BLaER1 treated with 17β-estradiol and CSF1 and Interleukin-3, amounts not matched to agents 10 nM and 100 nM (cell line): ENCODE results near the gene LPIN1.

Experiments used
- H3K27ac ChIP-seq, 11 experiments: shearing (Covaris generic); formaldehyde crosslinking; 2 replicates each; pipeline ENCODE4 v1.8.1; 2022
- H3K27me3 ChIP-seq, 11 experiments: shearing (Covaris generic); formaldehyde crosslinking; 2 replicates each; pipeline ENCODE4 v1.8.1; 2022
- H3K36me3 ChIP-seq, 11 experiments: shearing (Covaris generic); formaldehyde crosslinking; 2 replicates each; pipeline ENCODE4 v1.8.1; 2022
- H3K4me1 ChIP-seq, 10 experiments: shearing (Covaris generic); formaldehyde crosslinking; 2 replicates each; pipeline ENCODE4 v1.8.1; 2022
- H3K4me2 ChIP-seq, 11 experiments: shearing (Covaris generic); formaldehyde crosslinking; 2 replicates each; pipeline ENCODE4 v1.8.1; 2022
- H3K4me3 ChIP-seq, 10 experiments: shearing (Covaris generic); formaldehyde crosslinking; 2 replicates each; pipeline ENCODE4 v1.8.1; 2022
- H3K9ac ChIP-seq, 11 experiments: shearing (Covaris generic); formaldehyde crosslinking; 2 replicates each; pipeline ENCODE4 v1.8.1; 2022
- H3K9me3 ChIP-seq, 11 experiments: shearing (Covaris generic); formaldehyde crosslinking; replicated peaks in 1 of 11; 2 replicates each; pipeline ENCODE4 v1.8.1; 2022
- H4K20me1 ChIP-seq, 11 experiments: shearing (Covaris generic); formaldehyde crosslinking; 2 replicates each; pipeline ENCODE4 v1.8.1; 2022
- Cebpa-rat ChIP-seq, 11 experiments: shearing (Covaris generic); IDR thresholded peaks; 2 replicates each; pipeline ENCODE4 v1.8.1; 2022

The LPIN1 gene

DNA sequence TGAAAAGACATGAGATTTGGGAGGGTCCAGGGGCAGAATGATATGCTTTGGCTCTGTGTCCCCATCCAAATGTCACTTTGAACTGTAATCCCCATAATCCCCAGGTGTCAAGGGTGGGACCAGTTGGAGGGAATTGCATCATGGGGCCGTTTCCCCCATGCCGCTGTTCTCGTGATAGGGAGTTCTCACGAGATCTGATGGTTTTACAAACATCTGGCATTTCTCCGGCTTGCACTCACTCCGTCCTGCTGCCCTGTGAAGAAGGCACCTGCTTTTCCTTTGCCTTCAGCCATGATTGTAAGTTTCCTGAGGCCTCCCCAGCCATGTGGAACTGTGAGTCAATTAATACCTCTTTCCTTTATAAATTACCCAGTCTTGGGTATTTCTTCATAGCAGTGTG is 51.4 kb downstream of the LPIN1 start:
- H3K9me3 ChIP-seq = no peaks in the 10 kb centered on the region
- H3K4me1 ChIP-seq = no peaks in the 10 kb centered on the region
- no peaks in the 10 kb centered on the region for H3K27me3 ChIP-seq
- peaks cover 81 to 100% (median 97%) of the 10 kb centered on the region in 11 experiments for H3K36me3 ChIP-seq
- no peak overlapping the region for H3K4me3 ChIP-seq
- peaks cover 0 to 2% (median 0%) of the 10 kb centered on the region in 11 experiments; a peak in 2 of 22 replicates for H4K20me1 ChIP-seq
- no peak overlapping the region for H3K9ac ChIP-seq
- no peak overlapping the region for H3K27ac ChIP-seq
- TF ChIP-seq Cebpa-rat (IDR thresholded peaks at IDR 0.05) = no peak
- no peak overlapping the region for H3K4me2 ChIP-seq

DNA sequence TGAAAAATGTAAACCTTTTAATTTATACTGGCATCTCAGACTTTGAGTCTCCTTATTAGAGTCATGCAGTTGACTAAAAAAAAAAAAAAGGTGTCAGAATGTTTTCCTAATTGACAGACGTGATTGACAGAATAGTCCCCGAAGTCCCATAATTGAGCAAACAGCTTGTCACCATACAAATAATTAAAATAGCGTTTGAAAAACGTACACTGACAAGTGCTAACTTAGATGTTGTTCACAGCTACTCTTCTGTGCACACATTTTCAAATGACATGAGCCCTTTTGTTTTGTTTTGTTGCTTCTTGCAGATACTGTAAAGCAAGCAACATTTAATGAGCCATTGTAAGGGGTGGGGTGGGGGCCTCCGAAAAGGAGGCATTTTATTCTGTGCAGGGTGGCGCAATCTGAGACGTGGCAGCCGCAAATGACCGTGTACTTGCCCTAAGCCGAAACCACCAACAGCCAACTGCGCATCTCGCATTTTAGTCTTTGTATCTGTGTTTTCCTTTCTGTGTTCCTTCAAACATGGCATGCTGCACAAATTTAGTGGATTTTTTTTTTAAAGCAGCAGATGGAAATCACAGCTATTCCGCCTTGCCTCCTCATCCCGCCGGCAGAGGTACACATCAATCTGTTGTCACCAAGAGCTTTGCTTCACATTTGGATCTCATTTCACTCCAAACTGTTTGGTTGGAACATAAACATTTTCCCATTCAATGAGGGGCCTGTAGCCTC is 52.4 kb downstream of the LPIN1 start:
- H3K36me3 ChIP-seq = peaks cover 81 to 100% (median 97%) of the 10 kb centered on the region in 11 experiments
- no peak overlapping the region for H3K9ac ChIP-seq
- no peak overlapping the region for H3K4me3 ChIP-seq
- H3K27ac ChIP-seq = no peak overlapping the region
- TF ChIP-seq Cebpa-rat (IDR thresholded peaks at IDR 0.05) = no peak
- peaks cover 0 to 11% (median 0%) of the 10 kb centered on the region in 11 experiments; a peak in 2 of 22 replicates for H4K20me1 ChIP-seq
- H3K27me3 ChIP-seq = no peaks in the 10 kb centered on the region
- no peaks in the 10 kb centered on the region for H3K9me3 ChIP-seq
- H3K4me1 ChIP-seq = no peaks in the 10 kb centered on the region
- H3K4me2 ChIP-seq = no peak overlapping the region

DNA sequence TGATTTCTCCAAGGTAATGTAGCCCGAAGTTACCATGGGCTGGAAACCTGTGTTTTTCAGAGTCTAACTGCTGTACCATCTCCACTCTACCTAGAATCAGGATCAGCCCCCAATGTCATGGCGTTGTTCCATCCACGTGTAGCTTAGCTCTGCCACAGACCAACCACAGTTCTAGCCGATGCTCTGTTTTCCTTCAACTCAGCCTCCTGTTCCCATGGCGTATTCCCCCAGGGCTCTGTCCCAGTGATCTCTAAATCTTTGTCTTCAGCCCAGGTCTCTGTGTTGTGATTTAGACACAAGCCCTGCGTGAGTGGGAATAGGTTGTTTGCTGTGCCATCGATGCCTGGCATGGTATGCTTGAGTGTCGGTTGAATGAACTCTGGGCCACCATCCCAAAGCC is 53.4 kb downstream of the LPIN1 start:
- H3K9me3 ChIP-seq = no peaks in the 10 kb centered on the region; a peak in 2 of 22 replicates
- no peak overlapping the region for H3K4me3 ChIP-seq
- H3K4me1 ChIP-seq = no peaks in the 10 kb centered on the region
- no peak overlapping the region for H3K9ac ChIP-seq
- no peak overlapping the region for H3K4me2 ChIP-seq
- H3K27me3 ChIP-seq = no peaks in the 10 kb centered on the region
- no peak for TF ChIP-seq Cebpa-rat (IDR thresholded peaks at IDR 0.05)
- H3K36me3 ChIP-seq = peaks cover 82 to 100% (median 98%) of the 10 kb centered on the region in 11 experiments
- peaks cover 0 to 11% (median 0%) of the 10 kb centered on the region in 11 experiments; a peak in 2 of 22 replicates for H4K20me1 ChIP-seq
- no peak overlapping the region for H3K27ac ChIP-seq

GRCh38 chr2:11802782-11803191 is 56.4 kb downstream of the LPIN1 start:
- Histone ChIP-seq H3K9me3 (no peaks in the 10 kb centered on the region; a peak in 2 of 22 replicates), H3K4me2 (no peak overlapping the region), H3K4me1 (peaks cover 3 to 17% (median 7%) of the 10 kb centered on the region in 10 experiments; a peak in 12 of 20 replicates), H4K20me1 (0 out of 22 replicates have a peak, but pooled peaks cover 0 to 11% (median 0%) of the 10 kb centered on the region in 11 experiments), H3K9ac (no peak overlapping the region), H3K4me3 (no peak overlapping the region), H3K27ac (no peak overlapping the region), H3K36me3 (peaks cover 82 to 100% (median 98%) of the 10 kb centered on the region in 11 experiments), H3K27me3 (no peaks in the 10 kb centered on the region)
- no peak for TF ChIP-seq Cebpa-rat (IDR thresholded peaks at IDR 0.05)

DNA sequence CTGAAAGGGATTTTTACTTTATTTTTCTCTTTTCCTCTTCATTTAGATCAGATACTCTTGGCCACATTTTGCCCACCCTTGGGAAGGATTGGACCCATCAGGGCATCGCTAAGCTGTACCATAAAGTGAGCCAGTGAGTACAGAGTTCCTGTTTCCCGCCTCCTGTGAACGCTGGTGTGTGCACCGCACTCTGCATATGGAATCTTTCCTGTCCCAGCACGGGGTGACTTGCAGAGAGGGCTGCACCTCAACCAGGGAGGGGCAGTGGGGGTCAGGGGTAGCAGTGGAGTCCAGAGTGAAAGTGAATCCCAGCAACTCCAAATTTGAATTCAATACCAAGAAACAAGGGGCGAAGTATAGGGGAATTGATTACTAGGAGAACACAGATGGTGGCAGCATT is 58.6 kb downstream of the LPIN1 start:
- Histone ChIP-seq H3K9me3 (no peaks in the 10 kb centered on the region; a peak in 2 of 22 replicates), H3K27me3 (no peaks in the 10 kb centered on the region), H3K36me3 (peaks cover 83 to 100% (median 95%) of the 10 kb centered on the region in 11 experiments), H3K4me3 (no peak overlapping the region), H3K9ac (no peak overlapping the region), H3K4me1 (peaks cover 3 to 18% (median 7%) of the 10 kb centered on the region in 10 experiments; a peak in 12 of 20 replicates), H4K20me1 (0 out of 22 replicates have a peak, but pooled peaks cover 0 to 11% (median 0%) of the 10 kb centered on the region in 11 experiments), H3K4me2 (no peak overlapping the region), H3K27ac (no peak overlapping the region)
- no peak for TF ChIP-seq Cebpa-rat (IDR thresholded peaks at IDR 0.05)

DNA sequence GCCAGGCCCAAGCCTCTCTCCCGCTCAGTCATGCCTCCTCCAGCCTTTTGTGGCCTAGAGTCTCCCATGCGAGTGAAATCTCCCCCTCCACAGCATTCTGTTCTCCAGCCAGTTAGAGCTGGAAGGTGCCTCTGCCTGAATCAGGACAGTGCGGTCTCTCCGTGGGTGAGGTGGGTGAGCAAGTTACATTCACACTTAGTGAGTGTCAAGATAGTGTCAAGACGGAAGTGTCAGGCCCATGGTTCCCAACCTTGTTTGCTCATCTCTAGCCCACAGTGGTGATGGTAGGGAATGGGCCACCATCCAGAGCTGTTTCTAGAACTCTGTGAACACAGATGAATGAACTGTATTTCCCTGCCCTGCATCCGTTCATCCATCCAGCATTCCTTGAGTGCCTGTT is 59.5 kb downstream of the LPIN1 start:
- H3K9ac ChIP-seq = no peak overlapping the region
- H3K4me1 ChIP-seq = peaks cover 3 to 18% (median 7%) of the 10 kb centered on the region in 10 experiments; a peak in 12 of 20 replicates
- no peak for TF ChIP-seq Cebpa-rat (IDR thresholded peaks at IDR 0.05)
- no peak overlapping the region for H3K4me3 ChIP-seq
- no peaks in the 10 kb centered on the region; a peak in 2 of 22 replicates for H3K9me3 ChIP-seq
- H3K4me2 ChIP-seq = no peak overlapping the region
- H3K27ac ChIP-seq = no peak overlapping the region
- H4K20me1 ChIP-seq = 0 out of 22 replicates have a peak, but pooled peaks cover 0 to 13% (median 0%) of the 10 kb centered on the region in 11 experiments
- peaks cover 83 to 100% (median 95%) of the 10 kb centered on the region in 11 experiments for H3K36me3 ChIP-seq
- H3K27me3 ChIP-seq = no peaks in the 10 kb centered on the region

DNA sequence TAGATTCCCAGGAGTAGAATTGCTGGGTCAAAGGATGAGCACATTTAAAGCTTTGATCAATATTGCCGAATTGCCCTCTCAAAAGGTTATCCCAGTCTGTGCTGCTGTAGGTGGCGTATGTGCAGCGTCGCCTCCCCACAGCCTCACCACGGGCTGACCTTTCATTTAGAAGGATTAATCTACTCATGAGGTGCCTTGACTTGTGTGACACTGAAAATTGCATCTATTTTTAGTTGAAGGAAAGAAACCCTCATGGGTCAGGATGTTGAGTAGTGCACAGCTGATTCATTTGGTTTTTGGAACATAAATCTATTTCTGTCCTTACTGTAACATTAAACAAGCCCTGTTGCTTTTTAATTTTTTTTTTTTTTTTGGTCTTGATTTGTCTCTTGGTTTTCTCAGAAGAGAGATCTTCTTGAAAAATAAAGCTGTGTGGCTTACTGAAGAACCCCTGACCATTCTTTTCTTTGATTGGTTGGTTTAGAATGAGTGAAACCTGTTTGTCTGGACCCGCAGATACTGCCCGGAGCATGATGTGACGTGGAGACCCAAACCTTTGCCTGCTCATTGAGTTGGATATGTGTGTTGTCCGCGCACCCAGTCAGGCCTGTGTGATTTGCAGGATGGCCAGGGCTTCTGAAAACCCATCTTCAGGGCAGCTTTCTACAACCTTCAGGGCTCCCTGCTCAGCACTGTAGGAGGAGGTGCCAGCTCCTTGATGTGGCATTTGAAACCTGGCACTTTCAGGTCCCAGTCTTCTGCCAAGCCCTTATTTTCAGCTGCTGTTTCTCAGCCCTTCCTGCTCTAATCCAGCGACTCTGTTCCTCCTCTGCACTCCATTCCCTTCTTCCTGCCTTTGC is 61.0 kb downstream of the LPIN1 start:
- peaks cover 78 to 98% (median 94%) of the 10 kb centered on the region in 11 experiments for H3K36me3 ChIP-seq
- no peak overlapping the region for H3K9ac ChIP-seq
- TF ChIP-seq Cebpa-rat (IDR thresholded peaks at IDR 0.05) = no peak

DNA sequence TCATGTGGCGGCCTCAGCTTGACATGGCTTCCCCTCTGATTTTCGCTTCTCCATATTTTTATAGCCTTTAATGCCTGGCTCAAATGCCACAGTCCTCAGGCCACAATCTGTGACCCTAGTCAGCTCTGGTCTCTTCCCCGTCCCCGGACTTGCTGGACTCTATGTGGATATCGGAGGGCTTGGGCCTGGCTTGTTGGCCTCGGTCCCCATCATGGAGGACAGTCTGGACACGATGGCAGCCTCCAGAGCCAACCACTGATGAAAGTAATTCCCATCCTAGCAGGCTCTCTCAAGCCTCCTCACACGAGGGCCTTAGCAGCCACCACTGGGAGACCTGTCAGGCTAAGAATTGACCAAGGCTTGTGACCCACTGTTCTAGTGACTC is 61.6 kb downstream of the LPIN1 start:
- H3K4me1 ChIP-seq = peaks cover 3 to 18% (median 7%) of the 10 kb centered on the region in 10 experiments; a peak in 12 of 20 replicates
- no peak for TF ChIP-seq Cebpa-rat (IDR thresholded peaks at IDR 0.05)
- no peak overlapping the region for H3K4me2 ChIP-seq
- H3K9ac ChIP-seq = no peak overlapping the region
- no peak overlapping the region for H3K27ac ChIP-seq
- H3K9me3 ChIP-seq = no peaks in the 10 kb centered on the region; a peak in 2 of 22 replicates
- peaks cover 78 to 98% (median 94%) of the 10 kb centered on the region in 11 experiments for H3K36me3 ChIP-seq
- no peak overlapping the region for H3K4me3 ChIP-seq
- H3K27me3 ChIP-seq = no peaks in the 10 kb centered on the region
- H4K20me1 ChIP-seq = 0 out of 22 replicates have a peak, but pooled peaks cover 0 to 12% (median 0%) of the 10 kb centered on the region in 11 experiments

More for the DNA sequence above, 61.0 kb downstream of the LPIN1 start:
- no peaks in the 10 kb centered on the region for H3K27me3 ChIP-seq
- H3K4me3 ChIP-seq = no peak overlapping the region
- peaks cover 3 to 18% (median 7%) of the 10 kb centered on the region in 10 experiments; a peak in 12 of 20 replicates for H3K4me1 ChIP-seq
- 0 out of 22 replicates have a peak, but pooled peaks cover 0 to 15% (median 0%) of the 10 kb centered on the region in 11 experiments for H4K20me1 ChIP-seq
- H3K27ac ChIP-seq = no peak overlapping the region
- H3K4me2 ChIP-seq = peak overlapping the region in 5 of 11 experiments; percentile 5 to 40 (median 15); a peak in 6 of 22 replicates
- H3K9me3 ChIP-seq = no peaks in the 10 kb centered on the region; a peak in 2 of 22 replicates
